ENCODE data around the gene ADAMTS2.

GRCh38 chr5:179371681-179372680, 26.7 kb upstream of the ADAMTS2 start:
- no peak for TF ChIP-seq RAD21 (IDR thresholded peaks at IDR 0.05; ENCODE audit: low read depth)
- no peak for TF ChIP-seq EZH2phosphoT487 (IDR thresholded peaks at IDR 0.05; ENCODE audit: borderline replicate concordance)
- TF ChIP-seq POLR2A (IDR thresholded peaks at IDR 0.05; ENCODE audit: borderline replicate concordance, extremely low read depth, insufficient read depth, insufficient read length), result no peak
- no peak for TF ChIP-seq SP1 (IDR thresholded peaks at IDR 0.05; ENCODE audit: low read depth)
- no peak for TF ChIP-seq CTCF (IDR thresholded peaks at IDR 0.05 in 2 of 3, conservative IDR thresholded peaks at IDR 0.05 in 1 of 3; ENCODE audit: borderline replicate concordance in 1 of 3, insufficient read depth in 1 of 3, low read depth in 2 of 3, low read length in 2 of 3)

Measured in HCT116 (cell line).